Stimulated activated CD8-positive, alpha-beta memory T cell treated with anti-CD3 and anti-CD28 coated beads, Interleukin-15, amount 100 ng/mL, for 48 hours (primary cell): ENCODE results near the gene GLCCI1.

Source experiments
- DNase-seq, 2 donors: peaks; one replicate each; pipeline ENCODE4 v3.0.0-alpha.2; 2020; ENCODE audit warnings: low read depth in 2 of 2

The GLCCI1 gene

GRCh38 chr7:7962851-7963250 is 5.7 kb upstream of the GLCCI1 start:
- DNase-seq, result no peak

DNA sequence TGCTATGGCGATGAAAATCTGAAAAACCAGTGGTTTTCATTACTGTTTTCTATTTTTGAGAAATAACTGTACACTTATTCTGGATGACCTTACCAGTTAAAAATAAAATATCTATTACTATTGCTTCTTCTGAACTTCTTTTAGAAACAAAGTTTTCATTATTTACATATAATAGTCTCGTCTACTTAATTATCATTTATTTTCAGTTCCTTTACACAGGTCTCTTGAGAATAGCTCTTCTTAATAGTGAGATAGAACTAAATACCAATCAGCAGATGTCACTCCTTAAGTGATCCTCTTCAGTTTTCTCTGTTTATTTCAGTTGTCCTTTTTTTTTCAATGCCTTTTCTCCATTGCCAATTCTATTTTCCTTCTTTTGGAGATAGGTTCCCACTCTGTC is 4.3 kb upstream of the GLCCI1 start:
- DNase-seq, result no peak

DNA sequence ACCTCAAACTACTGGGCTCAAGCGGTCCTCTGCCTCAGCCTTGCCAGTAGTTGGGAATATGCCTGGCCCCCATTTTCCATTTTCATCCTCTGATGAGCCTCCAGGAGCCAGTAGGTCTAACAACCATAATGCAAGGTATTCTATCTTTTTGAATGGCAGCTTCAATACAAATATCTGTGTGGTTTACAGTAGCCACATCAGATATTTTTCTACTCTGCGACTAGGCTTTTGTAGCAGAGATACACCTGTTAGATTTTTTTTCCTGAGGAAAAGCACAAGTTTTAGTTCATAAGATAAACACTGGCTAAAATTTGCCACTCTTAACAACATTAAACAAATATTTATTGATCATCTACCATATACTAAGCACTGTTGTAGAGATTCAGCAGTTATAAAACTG is 3.9 kb upstream of the GLCCI1 start:
- DNase-seq, result no peak

DNA sequence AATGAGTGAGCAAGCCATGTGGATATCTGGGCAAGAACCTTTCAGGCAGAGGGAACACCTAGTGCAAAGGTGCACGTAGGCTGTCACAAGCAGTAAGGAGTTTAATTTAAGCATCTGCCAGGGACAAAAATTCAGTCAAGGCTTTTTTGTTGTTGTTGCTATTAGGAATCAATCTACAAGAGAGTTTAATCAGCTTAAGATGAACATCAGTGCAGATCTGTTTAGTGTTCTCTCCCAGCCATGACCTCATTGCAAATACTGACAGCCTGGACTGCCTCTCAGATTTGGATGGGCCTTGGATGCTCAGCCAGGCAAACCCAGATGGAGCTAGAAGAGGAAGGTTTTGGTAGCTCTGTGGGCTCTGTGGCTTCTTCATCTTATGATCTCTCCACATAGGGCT is 3.3 kb upstream of the GLCCI1 start:
- DNase-seq, result no peak

DNA sequence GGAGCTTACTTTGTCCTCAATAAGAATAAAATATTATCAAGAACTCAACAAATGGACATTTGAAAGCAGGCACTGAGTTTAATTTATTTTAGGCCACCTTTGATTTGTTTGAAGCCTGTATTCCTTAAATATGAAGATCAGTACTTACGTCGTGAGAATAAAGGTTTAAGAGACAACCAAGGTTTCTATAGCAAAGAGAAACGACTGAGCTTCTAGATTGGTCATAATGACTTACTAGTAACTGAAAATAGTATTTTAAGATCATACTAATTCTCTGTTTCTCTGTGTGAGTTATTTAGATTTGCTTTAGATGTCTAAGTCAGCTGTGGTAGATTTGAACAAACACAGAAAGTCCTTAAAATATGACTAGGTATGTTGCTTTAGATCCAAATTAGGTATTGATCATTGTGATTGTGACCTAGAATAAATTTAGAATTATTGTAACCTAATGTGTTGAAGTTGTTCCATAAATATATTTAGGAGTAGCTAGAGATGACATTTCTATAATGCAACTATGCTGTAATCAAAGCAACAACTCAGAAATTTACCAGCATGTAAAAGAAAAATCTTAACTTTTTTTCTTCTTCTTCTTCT is 2.4 kb upstream of the GLCCI1 start:
- no peak for DNase-seq

- DNase-seq, result no peak
These were observed 581 bp upstream of the GLCCI1 start for GRCh38 chr7:7967886-7968543.

DNA sequence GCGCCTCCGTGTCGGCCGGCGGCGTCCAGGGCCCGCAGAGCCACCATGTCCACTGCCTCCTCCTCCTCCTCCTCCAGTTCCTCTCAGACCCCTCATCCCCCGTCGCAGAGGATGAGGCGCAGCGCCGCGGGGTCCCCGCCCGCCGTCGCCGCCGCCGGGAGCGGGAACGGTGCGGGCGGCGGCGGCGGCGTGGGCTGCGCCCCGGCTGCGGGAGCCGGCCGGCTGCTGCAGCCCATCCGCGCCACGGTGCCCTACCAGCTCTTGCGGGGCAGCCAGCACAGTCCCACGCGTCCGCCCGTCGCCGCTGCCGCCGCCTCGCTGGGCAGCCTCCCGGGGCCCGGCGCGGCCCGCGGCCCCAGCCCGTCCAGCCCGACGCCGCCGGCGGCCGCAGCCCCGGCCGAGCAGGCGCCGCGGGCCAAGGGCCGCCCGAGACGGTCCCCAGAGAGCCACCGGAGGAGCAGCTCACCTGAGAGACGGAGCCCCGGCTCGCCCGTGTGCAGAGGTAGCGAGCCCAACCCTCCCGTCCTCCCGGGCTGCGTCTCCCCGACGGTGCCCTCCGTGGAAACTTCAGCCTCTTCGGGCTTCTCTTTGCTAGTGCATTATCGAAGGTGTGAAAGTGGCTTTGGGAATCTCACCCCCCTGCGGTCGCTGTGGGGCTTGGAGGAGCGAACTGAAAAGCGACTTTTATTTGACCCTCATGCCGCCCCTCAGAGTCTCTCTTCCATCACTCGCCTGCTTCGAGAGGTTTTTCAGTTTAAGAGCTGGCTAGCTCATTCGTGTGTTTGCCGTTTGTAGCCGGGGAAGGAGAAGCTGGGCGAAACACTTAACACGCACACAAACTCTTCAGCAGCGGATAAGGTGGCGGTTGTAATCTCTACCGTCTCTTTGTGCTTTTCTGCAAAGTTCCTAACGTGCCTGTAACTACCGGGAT is 975 bp downstream of the GLCCI1 start:
- peak; percentile 20 to 28 for DNase-seq

DNA sequence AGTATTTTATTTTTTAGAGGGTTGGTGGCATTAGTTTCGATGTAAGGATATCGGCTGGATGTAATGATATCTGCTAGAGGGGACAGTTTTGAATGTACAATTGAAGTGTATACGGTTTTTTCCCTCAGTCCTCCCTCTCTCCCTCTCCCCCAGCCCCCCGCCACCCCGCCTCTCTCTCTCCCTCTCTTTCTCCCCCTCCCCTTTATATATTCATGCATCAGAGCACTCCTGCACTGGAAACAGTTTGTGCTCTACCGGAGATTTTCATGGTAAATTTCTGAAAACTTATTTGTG is 1.6 kb downstream of the GLCCI1 start:
- no peak for DNase-seq

DNA sequence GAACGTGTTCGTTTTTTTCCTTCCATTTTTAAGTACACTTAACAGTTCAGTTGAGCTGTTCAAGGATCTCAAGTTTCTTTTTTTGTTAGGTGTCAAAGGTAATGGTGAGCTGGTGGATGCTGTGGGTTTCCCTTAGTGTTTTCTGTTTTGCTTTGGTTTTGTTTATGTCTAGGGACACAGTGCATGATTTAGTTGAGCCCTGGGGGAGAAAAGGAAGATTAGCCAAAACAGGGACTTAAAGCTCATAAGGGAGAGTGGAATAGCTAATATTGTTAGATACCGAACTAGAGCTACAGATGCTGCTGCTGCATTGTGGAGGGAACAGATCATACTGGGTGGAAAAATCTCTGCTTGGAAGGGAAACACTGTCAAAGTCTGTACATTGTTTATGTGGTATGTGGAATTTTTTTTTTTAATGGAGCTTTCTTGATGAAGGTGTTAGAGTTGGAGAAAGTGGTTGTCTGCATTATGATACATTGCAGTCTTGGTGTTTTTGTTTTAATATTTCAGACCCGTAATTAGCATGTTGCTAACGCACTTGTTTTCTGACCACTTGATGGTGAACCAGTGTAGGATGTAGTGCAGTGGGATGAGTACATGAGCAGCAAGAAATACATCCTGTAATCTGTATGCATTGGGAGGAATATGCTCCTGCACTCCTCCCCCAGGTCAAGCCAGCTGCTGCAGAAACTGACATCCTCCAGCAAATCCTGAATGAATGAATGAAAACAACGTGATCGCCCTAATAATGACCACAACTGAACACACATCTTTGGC is 2.1 kb downstream of the GLCCI1 start:
- no peak for DNase-seq

DNA sequence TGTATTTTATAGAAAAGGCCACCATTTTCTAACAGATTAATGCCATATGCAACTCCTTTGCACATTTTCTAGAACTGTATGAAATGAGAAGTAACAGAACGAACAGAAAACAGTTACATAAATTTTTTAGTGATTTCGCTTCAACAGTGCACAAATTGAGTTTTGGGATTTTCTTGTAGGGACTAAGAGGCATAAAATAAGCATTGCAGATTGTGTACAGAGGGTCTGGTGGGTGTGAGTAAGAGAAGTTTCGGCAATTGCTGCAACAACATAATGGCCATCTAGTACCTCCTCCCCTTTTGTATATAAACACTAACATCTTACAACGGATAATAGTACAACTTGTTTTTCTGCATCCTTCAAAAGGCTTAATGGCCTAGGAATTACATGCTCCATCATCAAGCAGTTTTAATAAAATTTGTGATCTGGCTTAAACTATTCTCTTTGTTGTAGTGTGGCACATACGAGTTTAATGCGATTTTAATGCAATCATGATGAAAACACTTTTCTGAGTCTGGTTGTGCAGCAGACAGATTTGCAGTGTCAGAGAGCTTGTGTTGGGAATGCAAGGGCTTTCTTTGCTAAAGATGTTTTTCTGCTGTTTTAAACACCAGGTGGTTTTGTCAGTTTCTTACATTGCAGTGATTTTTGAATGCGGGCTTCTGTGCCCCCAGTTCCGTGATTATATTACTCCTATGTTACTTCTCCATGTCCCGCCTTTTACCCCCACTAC is 2.9 kb downstream of the GLCCI1 start:
- no peak for DNase-seq

GRCh38 chr7:7972128-7972527 is 3.5 kb downstream of the GLCCI1 start:
- no peak for DNase-seq

- no peak for DNase-seq
These were observed 4.5 kb downstream of the GLCCI1 start for GRCh38 chr7:7972922-7973594.

DNA sequence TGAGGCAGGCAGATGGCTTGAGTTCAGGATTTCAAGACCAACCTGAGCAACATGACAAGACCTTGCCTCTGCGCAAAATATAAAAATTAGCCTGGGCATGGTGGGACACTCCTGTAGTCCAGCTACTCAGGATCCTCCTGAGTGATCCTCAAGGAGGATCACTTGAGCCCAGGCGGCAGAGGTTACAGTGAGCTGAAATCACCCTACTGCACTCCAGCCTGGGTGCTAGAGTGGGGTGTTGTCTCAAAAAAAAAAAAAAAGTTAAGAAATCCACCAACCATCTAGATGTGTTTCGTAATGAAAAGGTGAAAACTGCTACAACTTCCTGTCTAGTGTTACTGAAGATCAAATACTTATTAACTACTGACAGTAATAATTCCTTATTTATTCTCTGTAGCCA is 8.1 kb downstream of the GLCCI1 start:
- no peak for DNase-seq

DNA sequence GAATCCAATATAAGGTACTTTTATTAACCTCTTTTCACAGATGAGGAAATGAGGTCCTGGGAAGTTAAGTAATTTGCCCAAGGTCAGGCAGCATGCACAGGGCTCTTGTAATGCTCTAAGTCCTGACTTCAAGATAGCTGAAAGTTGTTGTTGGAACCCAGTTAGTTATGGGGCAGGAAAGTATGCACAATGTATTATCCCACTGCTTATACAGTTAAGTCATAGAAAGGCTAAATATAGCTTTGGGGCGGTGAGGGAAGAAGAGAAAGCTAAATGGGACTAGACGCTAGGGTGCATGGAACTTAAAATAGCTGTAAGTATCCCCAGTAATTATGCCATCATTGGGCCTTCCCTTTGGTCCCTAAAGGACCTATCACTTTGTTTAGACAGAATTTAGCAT is 9.2 kb downstream of the GLCCI1 start:
- no peak for DNase-seq

DNA sequence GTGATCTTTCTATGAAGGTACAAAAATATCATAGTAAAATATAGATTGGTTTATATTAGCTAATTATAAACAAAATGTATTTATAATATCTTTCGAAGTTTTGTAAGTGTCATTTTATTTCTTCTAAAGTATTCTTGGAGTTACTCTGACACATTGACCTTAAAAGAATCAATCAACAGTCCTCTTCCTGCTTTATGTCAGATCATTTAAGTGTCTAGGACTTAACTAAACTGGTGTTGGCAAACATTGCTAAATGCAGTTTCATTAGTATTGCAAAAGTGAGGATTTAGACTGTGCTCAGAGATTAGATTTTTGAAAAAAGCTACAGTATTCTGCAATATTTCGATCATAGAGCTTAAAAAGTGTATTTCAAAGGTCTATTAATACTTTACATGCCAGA is 10.3 kb downstream of the GLCCI1 start:
- DNase-seq, result no peak

GRCh38 chr7:7979558-7979957 is 11.0 kb downstream of the GLCCI1 start:
- no peak for DNase-seq

GRCh38 chr7:7980134-7980533 is 11.5 kb downstream of the GLCCI1 start:
- no peak for DNase-seq

GRCh38 chr7:7982904-7983303 is 14.3 kb downstream of the GLCCI1 start:
- DNase-seq, result no peak

DNA sequence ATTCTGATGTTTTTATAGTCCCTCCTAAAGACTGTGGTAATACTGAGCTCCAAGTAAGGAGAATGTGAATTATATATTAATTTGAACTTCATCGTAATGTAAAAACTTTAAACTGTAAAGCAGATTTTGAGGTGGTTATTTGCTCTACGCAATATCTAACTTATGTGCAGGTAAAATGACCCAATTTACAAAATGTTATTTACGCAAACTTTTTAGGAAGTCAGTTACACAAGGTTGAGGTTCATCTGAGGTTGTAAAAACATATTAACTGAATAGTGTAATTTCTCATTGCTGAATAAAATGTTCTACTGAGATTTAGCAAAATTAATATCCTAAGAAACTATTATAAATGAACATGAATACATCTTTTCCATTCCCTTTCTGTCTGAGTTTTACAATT is 15.8 kb downstream of the GLCCI1 start:
- no peak for DNase-seq

GRCh38 chr7:7988706-7989105 is 20.1 kb downstream of the GLCCI1 start:
- DNase-seq, result no peak

- no peak for DNase-seq
These were observed 20.5 kb downstream of the GLCCI1 start for GRCh38 chr7:7989133-7989532.
